HG02798 (cell line): ENCODE data around the gene ATXN1.
A peak's percentile ranks its signal among the peaks of the same experiment; 100 is the strongest.

Experiments
- ATAC-seq: cut with Tn5 transposase; IDR thresholded peaks from one replicate; pipeline ENCODE4 v1.9.1; 2021; ENCODE audit warnings: mild to moderate bottlenecking; ENCODE audit not compliant: unreplicated experiment, poor library complexity

Gene ATXN1

GRCh38 chr6:16521528-16521927 lies 239.7 kb downstream of the ATXN1 start:
- peak; percentile 38 for ATAC-seq

- peak; percentile 51 for ATAC-seq
Measured at GRCh38 chr6:16519265-16520242, 241.7 kb downstream of the ATXN1 start.

GRCh38 chr6:16518265-16518664 lies 243.0 kb downstream of the ATXN1 start:
- ATAC-seq = no peak

GRCh38 chr6:16514249-16514648 lies 247.0 kb downstream of the ATXN1 start:
- no peak for ATAC-seq

- peak; percentile 27 for ATAC-seq
Measured at GRCh38 chr6:16512544-16513290, 248.5 kb downstream of the ATXN1 start.

- peak; percentile 74 for ATAC-seq
Measured at GRCh38 chr6:16511723-16512489, 249.4 kb downstream of the ATXN1 start.

- no peak for ATAC-seq
Measured at GRCh38 chr6:16511040-16511660, 250.1 kb downstream of the ATXN1 start.

GRCh38 chr6:16510245-16510644 lies 251.0 kb downstream of the ATXN1 start:
- ATAC-seq = no peak

- no peak for ATAC-seq
Measured at GRCh38 chr6:16508959-16509358, 252.3 kb downstream of the ATXN1 start.

GRCh38 chr6:16505711-16506357 lies 255.4 kb downstream of the ATXN1 start:
- no peak for ATAC-seq

- peak; percentile 29 for ATAC-seq
Measured at GRCh38 chr6:16504609-16505008, 256.7 kb downstream of the ATXN1 start.

GRCh38 chr6:16503970-16504415 lies 257.3 kb downstream of the ATXN1 start:
- ATAC-seq = peak; percentile 82

GRCh38 chr6:16503241-16503775 lies 258.0 kb downstream of the ATXN1 start:
- no peak for ATAC-seq

GRCh38 chr6:16498957-16499356 lies 262.3 kb downstream of the ATXN1 start:
- ATAC-seq = no peak

GRCh38 chr6:16498237-16498636 lies 263.0 kb downstream of the ATXN1 start:
- no peak for ATAC-seq

GRCh38 chr6:16496991-16497801 lies 264.1 kb downstream of the ATXN1 start:
- no peak for ATAC-seq

- ATAC-seq = no peak
Measured at GRCh38 chr6:16496210-16496609, 265.1 kb downstream of the ATXN1 start.

- peak; percentile 81 for ATAC-seq
Measured at GRCh38 chr6:16494793-16495192, 266.5 kb downstream of the ATXN1 start.
